HepG2 (cell line): ENCODE results near the gene GNG13.

Source experiments
- EZH2 ChIP-seq: conservative IDR thresholded peaks from 2 replicates; pipeline ENCODE4 v1.6.1; 2012; ENCODE audit warnings: mild to moderate bottlenecking, low read depth, low read length, moderate library complexity
- RAD21 ChIP-seq: fragments of 450-650 bp; formaldehyde crosslinking; IDR thresholded peaks from 2 replicates; pipeline ENCODE4 v1.5.0; 2020; ENCODE audit warnings: mild to moderate bottlenecking
- ZSCAN5A ChIP-seq: sonication (generic); formaldehyde crosslinking; IDR thresholded peaks from 2 replicates; pipeline ENCODE4 v1.8.0; 2022; ENCODE audit warnings: mild to moderate bottlenecking, missing genetic modification reagents, borderline replicate concordance

- TF ChIP-seq RAD21 (CRISPR knock-in tag) (no peak), ZSCAN5A (CRISPR knock-in tag) (no peak), EZH2 (no peak)
These were observed 34.3 kb downstream of the GNG13 start for GRCh38 chr16:766008-766819.
